GM23338 (cell line): ENCODE data around the gene WSCD1. TPM values are rescaled to one million over a fixed set of nuclear protein-coding genes. Genes with fewer than 3 reads are reported as not detected.

Experiments
- ATAC-seq: fragments of 200-7000 bp; cut with Tn5 transposase; 3 replicates; pipeline ENCODE4 v1.9.1; 2020
- DNase-seq: peaks from one replicate; pipeline ENCODE4 v3.0.0-alpha.2; 2015; ENCODE audit warnings: low spot score
- H2AFZ ChIP-seq: fragments of 200-600 bp; sonication (generic); 2 replicates; pipeline ENCODE4 v1.8.0; 2016; ENCODE audit warnings: antibody characterized with exemption, mild to moderate bottlenecking, moderate library complexity
- H3F3A ChIP-seq: fragments of 200-600 bp; sonication (generic); replicated peaks from 2 replicates; pipeline ENCODE4 v1.8.0; 2017; ENCODE audit warnings: antibody characterized with exemption, mixed run types, low read depth
- H3K27ac ChIP-seq: fragments of 200-600 bp; sonication (generic); 2 replicates; pipeline ENCODE4 v1.6.1; 2016; ENCODE audit warnings: low read depth
- H3K27me3 ChIP-seq: fragments of 200-600 bp; sonication (generic); 2 replicates; pipeline ENCODE4 v1.8.0; 2016; ENCODE audit warnings: mild to moderate bottlenecking, mixed run types, moderate library complexity; ENCODE audit not compliant: insufficient read depth
- H3K36me3 ChIP-seq: fragments of 200-600 bp; sonication (generic); 2 replicates; pipeline ENCODE4 v1.8.0; 2016; ENCODE audit warnings: mild to moderate bottlenecking; ENCODE audit not compliant: insufficient read depth
- H3K4me1 ChIP-seq: fragments of 200-600 bp; sonication (generic); 2 replicates; pipeline ENCODE4 v1.8.0; 2016; ENCODE audit warnings: mild to moderate bottlenecking, moderate library complexity; ENCODE audit not compliant: insufficient read depth
- H3K4me2 ChIP-seq: fragments of 200-600 bp; sonication (generic); 2 replicates; pipeline ENCODE4 v1.7.1; 2017; ENCODE audit warnings: mixed run types
- H3K4me3 ChIP-seq: fragments of 200-600 bp; sonication (generic); 2 replicates; pipeline ENCODE4 v1.6.1; 2016; ENCODE audit warnings: mixed run types
- H3K79me2 ChIP-seq: fragments of 200-600 bp; sonication (generic); replicated peaks from 2 replicates; pipeline ENCODE4 v1.8.0; 2017; ENCODE audit warnings: mild to moderate bottlenecking; ENCODE audit not compliant: insufficient read depth
- H3K9me2 ChIP-seq: fragments of 200-600 bp; sonication (generic); 2 replicates; pipeline ENCODE4 v1.8.0; 2017; ENCODE audit not compliant: insufficient read depth
- H4K20me1 ChIP-seq: fragments of 200-600 bp; sonication (generic); replicated peaks from 2 replicates; pipeline ENCODE4 v1.8.0; 2017; ENCODE audit warnings: mild to moderate bottlenecking; ENCODE audit not compliant: insufficient read depth
- H3K27ac Mint-ChIP-seq: 2 replicates; pipeline ENCODE4 v1.8.0; 2020; ENCODE audit warnings: inconsistent platforms, mild to moderate bottlenecking, moderate library complexity, mixed read lengths
- H3K27me3 Mint-ChIP-seq: 3 replicates; pipeline ENCODE4 v1.8.0; 2022; ENCODE audit warnings: low read depth, mild to moderate bottlenecking, moderate library complexity, mixed read lengths, inconsistent platforms; ENCODE audit not compliant: insufficient read depth, poor library complexity
- H3K36me3 Mint-ChIP-seq: 3 replicates; pipeline ENCODE4 v1.8.0; 2021; ENCODE audit warnings: low read depth, mild to moderate bottlenecking, inconsistent platforms, moderate library complexity, mixed read lengths
- H3K4me1 Mint-ChIP-seq: 3 replicates; pipeline ENCODE4 v1.8.0; 2020; ENCODE audit warnings: mild to moderate bottlenecking, inconsistent platforms, mixed read lengths
- H3K4me3 Mint-ChIP-seq: 3 replicates; pipeline ENCODE4 v1.8.0; 2021; ENCODE audit warnings: moderate library complexity, mild to moderate bottlenecking, inconsistent platforms, mixed read lengths
- H3K9me3 Mint-ChIP-seq: 3 replicates; pipeline ENCODE4 v1.8.0; 2020; ENCODE audit warnings: moderate library complexity, mild to moderate bottlenecking, inconsistent platforms, mixed read lengths
- CREB1 ChIP-seq: fragments of 250-450 bp; sonication (Bioruptor Pico); IDR thresholded peaks from 2 replicates; pipeline ENCODE4 v1.5.0; 2020; ENCODE audit warnings: low read depth, mild to moderate bottlenecking, moderate library complexity
- EZH2 ChIP-seq: fragments of 200-600 bp; sonication (generic); IDR thresholded peaks from one replicate; pipeline ENCODE4 v1.8.0; 2017; ENCODE audit warnings: antibody characterized with exemption, mild to moderate bottlenecking, low read depth; ENCODE audit not compliant: unreplicated experiment
- EZH2phosphoT487 ChIP-seq: fragments of 200-600 bp; sonication (generic); IDR thresholded peaks from one replicate; pipeline ENCODE4 v1.8.1; 2018; ENCODE audit warnings: antibody characterized with exemption; ENCODE audit not compliant: unreplicated experiment
- JUNB ChIP-seq: IDR thresholded peaks from one replicate; pipeline ENCODE4 v1.6.1; 2016; ENCODE audit warnings: antibody characterized with exemption; ENCODE audit not compliant: unreplicated experiment
- NANOG ChIP-seq: IDR thresholded peaks from 2 replicates; pipeline ENCODE4 v1.6.1; 2016; ENCODE audit warnings: antibody characterized with exemption, borderline replicate concordance
- POLR2AphosphoS5 ChIP-seq: IDR thresholded peaks from 2 replicates; pipeline ENCODE4 v1.6.1; 2016; ENCODE audit warnings: antibody characterized with exemption, low read depth
- REST ChIP-seq: IDR thresholded peaks from one replicate; pipeline ENCODE4 v1.6.1; 2018; ENCODE audit warnings: antibody characterized with exemption; ENCODE audit not compliant: unreplicated experiment
- STAT1 ChIP-seq: IDR thresholded peaks from one replicate; pipeline ENCODE4 v1.6.1; 2016; ENCODE audit warnings: antibody characterized with exemption; ENCODE audit not compliant: unreplicated experiment
- ZNF114 ChIP-seq: fragments of 250-450 bp; sonication (Bioruptor Pico); IDR thresholded peaks from 2 replicates; pipeline ENCODE4 v1.5.0; 2020; ENCODE audit warnings: mild to moderate bottlenecking, moderate library complexity
- ZNF331 ChIP-seq: fragments of 250-450 bp; sonication (Bioruptor Pico); IDR thresholded peaks from 2 replicates; pipeline ENCODE4 v1.5.0; 2020; ENCODE audit warnings: low read depth, mild to moderate bottlenecking, moderate library complexity
- polyA plus RNA-seq: library from polyadenylated mRNA; unstranded; fragments of >200 nt; fragmentation: Nextera tagmentation; extraction: Ambion mirVana; gene quantifications from 2 replicates; pipeline ENCODE4 v1.2.1, GENCODE V29; 2016
- total RNA-seq: library from RNA; depleted of rRNA; stranded (reverse); fragments of >200 nt; shearing (Covaris generic); gene quantifications from 2 replicates; pipeline ENCODE4 v1.2.3, GENCODE V29; 2014
- TF ChIP-seq, protein P1 (sequence below): fragments of 250-450 bp; sonication (Bioruptor Pico); IDR thresholded peaks from 2 replicates; pipeline ENCODE4 v1.5.0; 2020; ENCODE audit warnings: mild to moderate bottlenecking, moderate library complexity
- TF ChIP-seq, protein P2 (sequence below), 2 experiments: fragments of 200-600 bp in 1 of 2; sonication (generic) in 1 of 2; conservative IDR thresholded peaks; 2 replicates each; pipeline versions ENCODE4 v1.5.1 to v1.6.1; 2016 to 2017; ENCODE audit warnings: antibody characterized with exemption in 2 of 2, low read depth in 2 of 2, mild to moderate bottlenecking in 2 of 2, moderate library complexity in 1 of 2
- TF ChIP-seq, protein P3 (sequence below): IDR thresholded peaks from 2 replicates; pipeline ENCODE4 v1.6.1; 2016; ENCODE audit warnings: antibody characterized with exemption

Gene WSCD1
- total and polyA plus RNA-seq, 2 experiments from 2014 or later: 6.1 to 38.9 TPM

- no peaks in the 10 kb centered on the region for H3K27me3 ChIP-seq
- H3K9me2 ChIP-seq: no peaks in the 10 kb centered on the region
- H4K20me1 ChIP-seq: no peaks in the 10 kb centered on the region
- Mint-ChIP-seq H3K27ac (no peak overlapping the region), H3K9me3 (peaks cover 17% of the 10 kb centered on the region), H3K4me3 (no peak overlapping the region), H3K27me3 (peaks cover 3% of the 10 kb centered on the region), H3K36me3 (peaks cover 32% of the 10 kb centered on the region), H3K4me1 (no peaks in the 10 kb centered on the region)
- ATAC-seq (no peak), DNase-seq (no peak)
- no peaks in the 10 kb centered on the region for H3K4me1 ChIP-seq
- no peaks in the 10 kb centered on the region for H3F3A ChIP-seq
- H3K4me3 ChIP-seq: no peak overlapping the region
- no peak overlapping the region for H3K4me2 ChIP-seq
- no peaks in the 10 kb centered on the region for H3K79me2 ChIP-seq
- no peak overlapping the region for H3K27ac ChIP-seq
- TF ChIP-seq EZH2 (no peak), NANOG (no peak), ZNF331 (CRISPR knock-in tag) (no peak), STAT1 (no peak), EZH2phosphoT487 (no peak), REST (no peak), ZNF114 (no peak), JUNB (no peak), CREB1 (CRISPR knock-in tag) (no peak), POLR2AphosphoS5 (no peak)
- TF ChIP-seq, protein P1, sequence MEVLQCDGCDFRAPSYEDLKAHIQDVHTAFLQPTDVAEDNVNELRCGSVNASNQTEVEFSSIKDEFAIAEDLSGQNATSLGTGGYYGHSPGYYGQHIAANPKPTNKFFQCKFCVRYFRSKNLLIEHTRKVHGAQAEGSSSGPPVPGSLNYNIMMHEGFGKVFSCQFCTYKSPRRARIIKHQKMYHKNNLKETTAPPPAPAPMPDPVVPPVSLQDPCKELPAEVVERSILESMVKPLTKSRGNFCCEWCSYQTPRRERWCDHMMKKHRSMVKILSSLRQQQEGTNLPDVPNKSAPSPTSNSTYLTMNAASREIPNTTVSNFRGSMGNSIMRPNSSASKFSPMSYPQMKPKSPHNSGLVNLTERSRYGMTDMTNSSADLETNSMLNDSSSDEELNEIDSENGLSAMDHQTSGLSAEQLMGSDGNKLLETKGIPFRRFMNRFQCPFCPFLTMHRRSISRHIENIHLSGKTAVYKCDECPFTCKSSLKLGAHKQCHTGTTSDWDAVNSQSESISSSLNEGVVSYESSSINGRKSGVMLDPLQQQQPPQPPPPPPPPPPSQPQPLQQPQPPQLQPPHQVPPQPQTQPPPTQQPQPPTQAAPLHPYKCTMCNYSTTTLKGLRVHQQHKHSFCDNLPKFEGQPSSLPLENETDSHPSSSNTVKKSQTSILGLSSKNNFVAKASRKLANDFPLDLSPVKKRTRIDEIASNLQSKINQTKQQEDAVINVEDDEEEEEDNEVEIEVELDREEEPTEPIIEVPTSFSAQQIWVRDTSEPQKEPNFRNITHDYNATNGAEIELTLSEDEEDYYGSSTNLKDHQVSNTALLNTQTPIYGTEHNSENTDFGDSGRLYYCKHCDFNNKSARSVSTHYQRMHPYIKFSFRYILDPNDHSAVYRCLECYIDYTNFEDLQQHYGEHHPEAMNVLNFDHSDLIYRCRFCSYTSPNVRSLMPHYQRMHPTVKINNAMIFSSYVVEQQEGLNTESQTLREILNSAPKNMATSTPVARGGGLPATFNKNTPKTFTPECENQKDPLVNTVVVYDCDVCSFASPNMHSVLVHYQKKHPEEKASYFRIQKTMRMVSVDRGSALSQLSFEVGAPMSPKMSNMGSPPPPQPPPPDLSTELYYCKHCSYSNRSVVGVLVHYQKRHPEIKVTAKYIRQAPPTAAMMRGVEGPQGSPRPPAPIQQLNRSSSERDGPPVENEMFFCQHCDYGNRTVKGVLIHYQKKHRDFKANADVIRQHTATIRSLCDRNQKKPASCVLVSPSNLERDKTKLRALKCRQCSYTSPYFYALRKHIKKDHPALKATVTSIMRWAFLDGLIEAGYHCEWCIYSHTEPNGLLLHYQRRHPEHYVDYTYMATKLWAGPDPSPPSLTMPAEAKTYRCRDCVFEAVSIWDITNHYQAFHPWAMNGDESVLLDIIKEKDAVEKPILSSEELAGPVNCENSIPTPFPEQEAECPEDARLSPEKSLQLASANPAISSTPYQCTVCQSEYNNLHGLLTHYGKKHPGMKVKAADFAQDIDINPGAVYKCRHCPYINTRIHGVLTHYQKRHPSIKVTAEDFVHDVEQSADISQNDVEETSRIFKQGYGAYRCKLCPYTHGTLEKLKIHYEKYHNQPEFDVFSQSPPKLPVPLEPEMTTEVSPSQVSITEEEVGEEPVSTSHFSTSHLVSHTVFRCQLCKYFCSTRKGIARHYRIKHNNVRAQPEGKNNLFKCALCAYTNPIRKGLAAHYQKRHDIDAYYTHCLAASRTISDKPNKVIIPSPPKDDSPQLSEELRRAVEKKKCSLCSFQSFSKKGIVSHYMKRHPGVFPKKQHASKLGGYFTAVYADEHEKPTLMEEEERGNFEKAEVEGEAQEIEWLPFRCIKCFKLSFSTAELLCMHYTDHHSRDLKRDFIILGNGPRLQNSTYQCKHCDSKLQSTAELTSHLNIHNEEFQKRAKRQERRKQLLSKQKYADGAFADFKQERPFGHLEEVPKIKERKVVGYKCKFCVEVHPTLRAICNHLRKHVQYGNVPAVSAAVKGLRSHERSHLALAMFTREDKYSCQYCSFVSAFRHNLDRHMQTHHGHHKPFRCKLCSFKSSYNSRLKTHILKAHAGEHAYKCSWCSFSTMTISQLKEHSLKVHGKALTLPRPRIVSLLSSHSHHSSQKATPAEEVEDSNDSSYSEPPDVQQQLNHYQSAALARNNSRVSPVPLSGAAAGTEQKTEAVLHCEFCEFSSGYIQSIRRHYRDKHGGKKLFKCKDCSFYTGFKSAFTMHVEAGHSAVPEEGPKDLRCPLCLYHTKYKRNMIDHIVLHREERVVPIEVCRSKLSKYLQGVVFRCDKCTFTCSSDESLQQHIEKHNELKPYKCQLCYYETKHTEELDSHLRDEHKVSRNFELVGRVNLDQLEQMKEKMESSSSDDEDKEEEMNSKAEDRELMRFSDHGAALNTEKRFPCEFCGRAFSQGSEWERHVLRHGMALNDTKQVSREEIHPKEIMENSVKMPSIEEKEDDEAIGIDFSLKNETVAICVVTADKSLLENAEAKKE: no peak
- TF ChIP-seq, protein P2, sequence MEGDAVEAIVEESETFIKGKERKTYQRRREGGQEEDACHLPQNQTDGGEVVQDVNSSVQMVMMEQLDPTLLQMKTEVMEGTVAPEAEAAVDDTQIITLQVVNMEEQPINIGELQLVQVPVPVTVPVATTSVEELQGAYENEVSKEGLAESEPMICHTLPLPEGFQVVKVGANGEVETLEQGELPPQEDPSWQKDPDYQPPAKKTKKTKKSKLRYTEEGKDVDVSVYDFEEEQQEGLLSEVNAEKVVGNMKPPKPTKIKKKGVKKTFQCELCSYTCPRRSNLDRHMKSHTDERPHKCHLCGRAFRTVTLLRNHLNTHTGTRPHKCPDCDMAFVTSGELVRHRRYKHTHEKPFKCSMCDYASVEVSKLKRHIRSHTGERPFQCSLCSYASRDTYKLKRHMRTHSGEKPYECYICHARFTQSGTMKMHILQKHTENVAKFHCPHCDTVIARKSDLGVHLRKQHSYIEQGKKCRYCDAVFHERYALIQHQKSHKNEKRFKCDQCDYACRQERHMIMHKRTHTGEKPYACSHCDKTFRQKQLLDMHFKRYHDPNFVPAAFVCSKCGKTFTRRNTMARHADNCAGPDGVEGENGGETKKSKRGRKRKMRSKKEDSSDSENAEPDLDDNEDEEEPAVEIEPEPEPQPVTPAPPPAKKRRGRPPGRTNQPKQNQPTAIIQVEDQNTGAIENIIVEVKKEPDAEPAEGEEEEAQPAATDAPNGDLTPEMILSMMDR (conservative IDR thresholded peaks at IDR 0.05; ENCODE audit: low read depth in 2 of 2): no peak
- TF ChIP-seq, protein P3, sequence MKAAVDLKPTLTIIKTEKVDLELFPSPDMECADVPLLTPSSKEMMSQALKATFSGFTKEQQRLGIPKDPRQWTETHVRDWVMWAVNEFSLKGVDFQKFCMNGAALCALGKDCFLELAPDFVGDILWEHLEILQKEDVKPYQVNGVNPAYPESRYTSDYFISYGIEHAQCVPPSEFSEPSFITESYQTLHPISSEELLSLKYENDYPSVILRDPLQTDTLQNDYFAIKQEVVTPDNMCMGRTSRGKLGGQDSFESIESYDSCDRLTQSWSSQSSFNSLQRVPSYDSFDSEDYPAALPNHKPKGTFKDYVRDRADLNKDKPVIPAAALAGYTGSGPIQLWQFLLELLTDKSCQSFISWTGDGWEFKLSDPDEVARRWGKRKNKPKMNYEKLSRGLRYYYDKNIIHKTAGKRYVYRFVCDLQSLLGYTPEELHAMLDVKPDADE: no peak
- H3K36me3 ChIP-seq: no peaks in the 10 kb centered on the region
- no peak overlapping the region for H2AFZ ChIP-seq
Observed at GRCh38 chr17:6126768-6127167, 56.6 kb downstream of the WSCD1 start.
